NCI-H1930 (cell line): Measurements from ENCODE around the gene CELF2.
"Not testable (repeated sequence)": the region's sequence is repeated elsewhere in the genome, so short reads cannot be mapped to it uniquely, and the experiment has no call there.

Experiments used
- DNase-seq, 2 experiments: peaks; one replicate each; lab custom pipeline; 2025; lab: John Stamatoyannopoulos, UW

The CELF2 gene

GRCh38 chr10:11017570-11018431, at the start of gene CELF2:
Gene CELF2 (plus strand): TSS chr10:11017872. CDS start chr10:11018090, 218 bp downstream.
- DNase-seq: peak in 1 of 2 experiments; percentile 24

- DNase-seq: no peak
Observed at GRCh38 chr10:10968257-10968588, 49.4 kb upstream of the CELF2 start.

GRCh38 chr10:10973310-10973709, 44.4 kb upstream of the CELF2 start:
- no peak for DNase-seq

- DNase-seq: no peak
Observed at GRCh38 chr10:10975647-10976046, 42.0 kb upstream of the CELF2 start.

GRCh38 chr10:10976652-10977051, 41.0 kb upstream of the CELF2 start:
- no peak for DNase-seq

GRCh38 chr10:10977226-10977956, 40.3 kb upstream of the CELF2 start:
- DNase-seq: no peak

GRCh38 chr10:10977978-10978377, 39.7 kb upstream of the CELF2 start:
- DNase-seq: no peak

- no peak for DNase-seq
Observed at GRCh38 chr10:10985361-10985760, 32.3 kb upstream of the CELF2 start.

GRCh38 chr10:10986606-10987005, 31.1 kb upstream of the CELF2 start:
- DNase-seq: no peak

- DNase-seq: no peak
Observed at GRCh38 chr10:10987111-10987510, 30.6 kb upstream of the CELF2 start.

GRCh38 chr10:10989669-10990068, 28.0 kb upstream of the CELF2 start:
- DNase-seq: no peak

GRCh38 chr10:10991144-10991543, 26.5 kb upstream of the CELF2 start:
- no peak for DNase-seq

GRCh38 chr10:10992072-10992471, 25.6 kb upstream of the CELF2 start:
- no peak for DNase-seq

GRCh38 chr10:10992961-10993714, 24.5 kb upstream of the CELF2 start:
- no peak for DNase-seq

GRCh38 chr10:10993785-10994184, 23.9 kb upstream of the CELF2 start:
- no peak for DNase-seq

- no peak for DNase-seq
Observed at GRCh38 chr10:10994360-10994759, 23.3 kb upstream of the CELF2 start.

- no peak for DNase-seq
Observed at GRCh38 chr10:10995120-10995519, 22.6 kb upstream of the CELF2 start.

- DNase-seq: no peak
Observed at GRCh38 chr10:10996966-10997620, 20.6 kb upstream of the CELF2 start.

- not testable (repeated sequence) for DNase-seq
Observed at GRCh38 chr10:10999501-10999900, 18.2 kb upstream of the CELF2 start.

GRCh38 chr10:11002485-11002884, 15.2 kb upstream of the CELF2 start:
- DNase-seq: no peak

GRCh38 chr10:11002916-11003315, 14.8 kb upstream of the CELF2 start:
- no peak for DNase-seq

GRCh38 chr10:11003679-11004078, 14.0 kb upstream of the CELF2 start:
- no peak for DNase-seq
